ENCODE results near the gene CDNF.

GRCh38 chr10:14884082-14884481 is 46.2 kb upstream of the CDNF start:
- no peak for TF ChIP-seq REST (IDR thresholded peaks at IDR 0.05)
- TF ChIP-seq CTCF (IDR thresholded peaks at IDR 0.05; ENCODE audit: low read depth, low read length, missing input control), result no peak
- TF ChIP-seq ATF3 (IDR thresholded peaks at IDR 0.05), result no peak
- TF ChIP-seq HNF4A (conservative IDR thresholded peaks at IDR 0.05), result no peak
- no peak for TF ChIP-seq TAF1 (conservative IDR thresholded peaks at IDR 0.05)
- no peak for TF ChIP-seq EGR1 (IDR thresholded peaks at IDR 0.05; ENCODE audit: low read depth in 2 of 2)
- TF ChIP-seq FOXA1 (IDR thresholded peaks at IDR 0.05), result no peak
- TF ChIP-seq GABPA (IDR thresholded peaks at IDR 0.05 in 1 of 2, conservative IDR thresholded peaks at IDR 0.05 in 1 of 2), result no peak
- TF ChIP-seq MAX (IDR thresholded peaks at IDR 0.05), result no peak
- no peak for TF ChIP-seq JUND (IDR thresholded peaks at IDR 0.05)
- no peak for TF ChIP-seq NR2F2 (IDR thresholded peaks at IDR 0.05)
- no peak for TF ChIP-seq YY1 (IDR thresholded peaks at IDR 0.05)
- TF ChIP-seq SP1 (IDR thresholded peaks at IDR 0.05), result no peak
